T-cell (primary cell): ENCODE data around the gene EIF2B1. TPM values are rescaled to one million over a fixed set of nuclear protein-coding genes. Genes with fewer than 3 reads are reported as not detected.

ENCODE experiments used
- ATAC-seq, 4 experiments: fragments of 200-7000 bp in 3 of 4; fragments of 150-1000 bp in 1 of 4; cut with Tn5 transposase; replicated peaks in 1 of 4; 1 replicate in 3 of 4; 2 replicates in 1 of 4; pipeline ENCODE4 v1.10.0; 2021; ENCODE audit warnings: moderate library complexity in 3 of 4, mild to moderate bottlenecking in 2 of 4, moderate number of reproducible peaks in 1 of 4
- CTCF ChIA-PET, 2 donors: fragments of 300-600 bp; sonication (Branson Sonifier 250); formaldehyde crosslinking; loops; one replicate each; lab custom pipeline; 2022; ENCODE audit warnings: antibody characterized with exemption in 2 of 2; lab: Charles Lee
- POLR2A ChIA-PET, 2 donors: fragments of 300-600 bp; sonication (Branson Sonifier 250); formaldehyde crosslinking; loops; one replicate each; lab custom pipeline; 2022; ENCODE audit warnings: antibody characterized with exemption in 2 of 2; lab: Charles Lee
- DNase-seq, 35 experiments: peaks; one replicate each; pipeline versions ENCODE4 v3.0.0 to v3.0.0-alpha.2; 2013 to 2023
- H3K27ac ChIP-seq: one replicate; pipeline ENCODE4 v1.5.1; 2013; ENCODE audit warnings: low read length
- H3K27me3 ChIP-seq, 2 experiments: replicated peaks in 1 of 2; 1 replicate in 1 of 2; 2 replicates in 1 of 2; pipeline versions ENCODE4 v1.6.1 to v1.7.0; 2013; ENCODE audit warnings: low read length in 1 of 2, mixed read lengths in 1 of 2; ENCODE audit not compliant: control insufficient read depth in 2 of 2, insufficient read depth in 2 of 2; ENCODE audit errors: extremely low read depth in 1 of 2
- H3K36me3 ChIP-seq, 2 donors: 1 replicate in 1 of 2; 2 replicates in 1 of 2; pipeline versions ENCODE4 v1.6.1 to v1.7.0; 2013; ENCODE audit warnings: low read length in 1 of 2; ENCODE audit not compliant: control insufficient read depth in 2 of 2, insufficient read depth in 1 of 2; ENCODE audit errors: extremely low read depth in 1 of 2
- H3K4me1 ChIP-seq, 2 experiments: 1 replicate in 1 of 2; 2 replicates in 1 of 2; pipeline versions ENCODE4 v1.6.1 to v1.7.0; 2013; ENCODE audit warnings: low read length in 2 of 2, mixed read lengths in 1 of 2; ENCODE audit not compliant: insufficient read depth in 2 of 2, control insufficient read depth in 1 of 2; ENCODE audit errors: extremely low read depth in 1 of 2
- H3K4me3 ChIP-seq, 2 donors: 1 replicate in 1 of 2; 2 replicates in 1 of 2; pipeline versions ENCODE4 v1.5.1 to v1.7.0; 2013; ENCODE audit warnings: mild to moderate bottlenecking in 2 of 2, low read length in 1 of 2, moderate library complexity in 1 of 2; ENCODE audit not compliant: control insufficient read depth in 1 of 2; ENCODE audit errors: extremely low read depth in 1 of 2
- H3K9me3 ChIP-seq: 2 replicates; pipeline ENCODE4 v1.7.0; 2013
- H3K27ac Mint-ChIP-seq, 2 donors: one replicate each; pipeline ENCODE4 v1.8.0; 2020 to 2021; ENCODE audit warnings: mild to moderate bottlenecking in 2 of 2, mixed read lengths in 2 of 2
- H3K27me3 Mint-ChIP-seq, 2 donors: one replicate each; pipeline ENCODE4 v1.8.0; 2021 to 2022; ENCODE audit warnings: mixed read lengths in 2 of 2
- H3K36me3 Mint-ChIP-seq: one replicate; pipeline ENCODE4 v1.8.0; 2021; ENCODE audit warnings: mixed read lengths
- H3K4me1 Mint-ChIP-seq, 3 donors: one replicate each; pipeline ENCODE4 v1.8.0; 2020 to 2022; ENCODE audit warnings: mixed read lengths in 3 of 3, mild to moderate bottlenecking in 1 of 3
- H3K4me3 Mint-ChIP-seq, 3 donors: one replicate each; pipeline ENCODE4 v1.8.0; 2020 to 2022; ENCODE audit warnings: mild to moderate bottlenecking in 3 of 3, mixed read lengths in 3 of 3, moderate library complexity in 3 of 3
- H3K9me3 Mint-ChIP-seq, 3 donors: one replicate each; pipeline ENCODE4 v1.8.0; 2020 to 2022; ENCODE audit warnings: mixed read lengths in 3 of 3
- WGBS: methylation state at CpG from one replicate; pipeline ENCODE4 v1.1.5; 2013; ENCODE audit warnings: missing lambda C conversion rate; ENCODE audit not compliant: insufficient coverage; 5-methylcytosine and 5-hydroxymethylcytosine counted together
- total RNA-seq, 35 experiments: library from RNA in 6 of 35; stranded (reverse) in 6 of 35; fragments of 120-200 nt in 1 of 35; gene quantifications; one replicate each; pipeline versions ENCODE4 v1.2.1 to v1.2.4 and lab custom pipeline; 2013 to 2026

EIF2B1 gene
- total RNA-seq (10 to 100 TPM; 44.7 to 51.8 (median 47.0) TPM), total RNA-seq (lab: John Stamatoyannopoulos, UW) (44.5 to 128 (median 63.2) reads per million in 29 experiments)
- total RNA-seq (2013) = 41.6 TPM

DNA sequence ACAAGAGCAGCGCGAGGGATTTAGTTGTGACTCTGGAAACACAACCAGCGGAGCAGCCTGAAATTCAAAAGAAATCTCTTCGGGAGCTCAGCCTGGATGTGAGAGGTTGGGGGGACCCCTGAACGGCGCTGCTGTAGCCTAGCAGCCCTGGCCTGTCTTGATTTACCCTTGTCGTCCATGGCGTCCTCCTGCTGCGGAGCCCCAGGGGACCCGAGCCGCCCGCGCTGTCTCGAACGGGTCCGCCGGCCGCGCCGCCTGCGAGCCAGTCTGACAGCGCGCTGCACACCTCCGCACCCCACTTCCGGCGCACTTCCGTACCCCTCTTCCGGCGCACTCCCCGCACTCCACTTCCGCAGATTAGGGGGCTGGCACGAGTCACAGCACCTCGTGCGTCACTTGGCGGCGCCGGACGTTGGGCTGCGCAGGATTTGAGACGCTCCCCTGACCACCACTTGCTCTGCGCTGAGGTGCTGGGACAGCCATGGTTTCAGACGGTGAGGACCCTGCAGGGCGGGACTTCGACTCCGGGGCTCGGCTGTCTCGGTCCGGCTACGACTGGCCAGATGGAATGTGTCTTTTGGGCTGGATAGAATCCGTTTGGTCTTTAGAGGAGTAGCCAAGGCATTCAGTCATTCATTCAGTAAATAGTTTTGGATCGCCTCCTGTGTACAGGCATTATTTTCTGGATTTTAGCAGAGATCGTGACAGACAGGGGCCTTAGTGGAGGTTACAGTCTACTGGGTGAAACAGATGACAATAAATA lies at the start of gene EIF2B1, which contains the start of gene GTF2H3:
TSS of gene EIF2B1 (minus strand) at position 308 of the 763 bp plus-strand sequence. CDS start at position 179, 129 bp downstream.
TSS of gene GTF2H3 (plus strand) at position 451 of the 763 bp plus-strand sequence. CDS start at position 482, 31 bp downstream.
- Histone ChIP-seq H3K9me3 (no peaks in the 10 kb centered on the region), H3K4me3 (peak within 1 kb of the TSS; percentile 69 to 91), H3K36me3 (peaks cover 0 to 26% of the 10 kb centered on the region in 2 donors), H3K4me1 (peaks cover 5 to 18% of the 10 kb centered on the region in 2 experiments), H3K27me3 (no peaks in the 10 kb centered on the region), H3K27ac (peak within 1 kb of the TSS; percentile 80)
- WGBS = under 1% methylated on average over 51 of the region's 52 CpGs
- POLR2A ChIA-PET = no interaction called here
- Mint-ChIP-seq H3K4me1 (peaks cover 25 to 40% (median 26%) of the 10 kb centered on the region in 3 donors), H3K27me3 (no peaks in the 10 kb centered on the region), H3K9me3 (no peaks in the 10 kb centered on the region), H3K27ac (peak within 1 kb of the TSS; percentile 92 to 95), H3K4me3 (peak within 1 kb of the TSS; percentile 87 to 94 (median 90)), H3K36me3 (peaks cover 21% of the 10 kb centered on the region)
- CTCF ChIA-PET = interaction anchor here in 1 of 2 donors (0.6 kb wide), 1 partner anchor 317 kb away, joined by 7 read pairs; no protein-coding TSS in a partner anchor
- peak; percentile 88 to 98 (median 96) for DNase-seq
- ATAC-seq = peak; percentile 91 to 98 (median 96)

DNA sequence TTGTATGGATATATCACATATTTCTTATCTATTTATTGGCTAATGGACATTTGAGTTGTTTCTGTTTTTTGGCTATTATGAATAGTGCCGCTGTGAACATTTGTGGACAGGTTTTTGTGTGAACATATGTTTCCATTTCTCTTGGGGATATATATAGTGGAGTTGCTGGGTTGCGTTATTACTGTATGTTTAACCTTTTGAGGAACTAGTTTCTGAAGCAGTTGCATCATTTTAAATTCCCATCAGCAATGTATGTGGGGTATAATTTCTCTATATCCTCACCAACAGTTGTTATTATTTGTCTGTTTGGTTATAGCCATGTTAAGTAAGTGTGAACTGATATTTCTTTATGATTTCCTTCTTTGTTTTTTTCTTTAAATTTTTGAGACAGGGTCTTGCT lies 48.1 kb upstream of the EIF2B1 start:
- Mint-ChIP-seq H3K9me3 (no peaks in the 10 kb centered on the region), H3K36me3 (peaks cover 26% of the 10 kb centered on the region), H3K4me1 (no peaks in the 10 kb centered on the region), H3K27ac (no peak overlapping the region), H3K4me3 (no peak overlapping the region), H3K27me3 (no peaks in the 10 kb centered on the region)
- Histone ChIP-seq H3K27ac (no peak overlapping the region), H3K27me3 (no peaks in the 10 kb centered on the region), H3K4me1 (no peaks in the 10 kb centered on the region), H3K9me3 (no peaks in the 10 kb centered on the region), H3K4me3 (no peak overlapping the region), H3K36me3 (peaks cover 0 to 3% of the 10 kb centered on the region in 2 donors)
- ChIA-PET CTCF (no interaction called here), POLR2A (no interaction called here)
- DNase-seq = no peak
- 80% methylated on average over 1 of the region's 2 CpGs for WGBS
- ATAC-seq = no peak

DNA sequence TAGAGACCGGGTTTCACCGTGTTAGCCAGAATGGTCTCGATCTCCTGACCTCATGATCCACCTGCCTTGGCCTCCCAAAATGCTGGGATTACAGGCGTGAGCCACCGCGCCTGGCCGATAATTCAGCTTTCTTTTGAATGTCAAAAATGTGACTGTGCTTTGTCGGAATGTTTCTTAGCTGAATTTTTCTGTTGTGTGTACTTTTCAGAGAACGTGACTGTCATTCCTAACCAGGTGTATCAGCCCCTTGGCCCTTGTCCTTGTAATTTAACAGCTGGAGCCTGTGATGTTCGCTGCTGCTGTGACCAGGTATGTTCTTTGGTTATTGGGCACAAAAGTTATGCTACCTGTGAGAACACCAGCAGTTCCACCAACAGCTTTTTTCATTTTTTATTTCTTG lies 45.5 kb upstream of the EIF2B1 start:
- WGBS = 99% methylated on average over 9 of the region's 10 CpGs
- H3K36me3 Mint-ChIP-seq = peaks cover 33% of the 10 kb centered on the region
- CTCF ChIA-PET = interaction anchor here in 1 of 2 donors (0.7 kb wide), 1 partner anchor 27 kb away, joined by 3 read pairs; no protein-coding TSS in a partner anchor

DNA sequence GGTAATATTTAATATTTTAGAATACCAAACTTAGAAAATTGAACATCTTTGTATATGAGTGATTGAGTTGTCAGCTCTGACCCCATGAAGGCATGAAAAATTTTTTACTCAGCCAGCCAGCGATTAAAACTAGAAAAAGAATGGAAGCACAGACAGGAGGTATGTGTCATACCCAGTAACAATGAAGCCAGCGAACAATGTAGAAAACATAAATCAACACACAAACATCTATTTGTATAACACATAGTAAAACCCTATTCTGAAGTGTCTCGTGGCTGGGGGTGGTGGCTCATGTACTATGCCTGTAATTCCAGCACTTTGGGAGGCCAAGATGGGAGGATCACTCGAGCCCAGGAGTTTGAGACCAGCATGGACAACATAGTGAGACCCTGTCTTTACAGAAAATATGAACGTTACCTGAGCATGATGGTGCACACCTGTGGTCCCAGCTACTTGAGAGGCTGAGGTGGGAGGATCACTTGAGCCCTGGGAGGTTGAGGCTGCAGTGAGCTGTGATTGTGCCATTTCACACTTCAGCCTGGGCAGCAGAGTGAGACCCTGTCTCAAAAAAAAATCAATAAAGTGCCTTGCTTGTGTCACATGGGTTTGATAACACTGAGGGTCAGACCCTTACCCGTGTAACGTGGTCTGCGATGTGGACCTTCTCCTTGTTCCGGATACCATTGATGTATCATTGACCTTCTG lies 43.3 kb upstream of the EIF2B1 start:
- H3K4me1 Mint-ChIP-seq = peaks cover 9 to 13% (median 12%) of the 10 kb centered on the region in 3 donors
- POLR2A ChIA-PET = no interaction called here
- Histone ChIP-seq H3K27ac (no peak overlapping the region), H3K36me3 (peaks cover 0 to 9% of the 10 kb centered on the region in 2 donors), H3K27me3 (no peaks in the 10 kb centered on the region), H3K9me3 (no peaks in the 10 kb centered on the region), H3K4me3 (no peak overlapping the region), H3K4me1 (peaks cover 0 to 4% of the 10 kb centered on the region in 2 experiments)
- H3K36me3 Mint-ChIP-seq = peaks cover 34% of the 10 kb centered on the region
- no peak overlapping the region for H3K4me3 Mint-ChIP-seq
- no peaks in the 10 kb centered on the region for H3K9me3 Mint-ChIP-seq
- WGBS = 87% methylated on average over 4 of the region's 9 CpGs
- no peak for ATAC-seq
- no peak for DNase-seq
- H3K27ac Mint-ChIP-seq = no peak overlapping the region
- CTCF ChIA-PET = no interaction called here
- no peaks in the 10 kb centered on the region for H3K27me3 Mint-ChIP-seq

More for the DNA sequence above, 45.5 kb upstream of the EIF2B1 start:
- Mint-ChIP-seq H3K9me3 (no peaks in the 10 kb centered on the region), H3K4me1 (no peaks in the 10 kb centered on the region), H3K27ac (no peak overlapping the region), H3K27me3 (no peaks in the 10 kb centered on the region), H3K4me3 (no peak overlapping the region)
- H3K27ac ChIP-seq = no peak overlapping the region
- no peak for ATAC-seq
- no peak overlapping the region for H3K4me3 ChIP-seq
- H3K9me3 ChIP-seq = no peaks in the 10 kb centered on the region
- no peaks in the 10 kb centered on the region for H3K4me1 ChIP-seq
- H3K27me3 ChIP-seq = no peaks in the 10 kb centered on the region
- H3K36me3 ChIP-seq = peaks cover 0 to 9% of the 10 kb centered on the region in 2 donors
- POLR2A ChIA-PET = interaction anchor here in 1 of 2 donors (0.6 kb wide), 1 partner anchor 27 kb away, joined by 3 read pairs; no protein-coding TSS in a partner anchor
- no peak for DNase-seq

DNA sequence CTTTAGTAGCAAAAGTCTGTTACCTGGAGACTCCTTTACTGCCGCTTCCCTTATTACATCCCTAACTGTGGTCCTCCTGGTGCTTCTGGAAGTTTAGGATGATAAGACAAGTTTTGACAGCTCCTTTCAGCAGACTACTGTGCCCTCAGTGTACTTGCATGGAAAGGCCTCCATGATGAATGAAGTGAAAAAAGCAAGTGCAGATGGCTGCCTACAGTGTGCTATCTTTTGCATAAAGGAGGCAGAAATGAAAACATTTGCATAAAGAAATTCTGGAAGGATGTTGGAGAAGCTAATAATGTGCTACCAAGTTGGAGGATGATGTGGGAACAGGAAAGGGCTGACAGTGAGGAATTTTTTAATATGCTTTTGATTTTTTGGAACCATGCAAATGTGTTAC lies 42.0 kb upstream of the EIF2B1 start:
- Histone ChIP-seq H3K27me3 (no peaks in the 10 kb centered on the region), H3K9me3 (no peaks in the 10 kb centered on the region), H3K4me1 (peaks cover 0 to 15% of the 10 kb centered on the region in 2 experiments), H3K36me3 (peaks cover 0 to 9% of the 10 kb centered on the region in 2 donors), H3K4me3 (no peak overlapping the region), H3K27ac (no peak overlapping the region)
- Mint-ChIP-seq H3K27ac (no peak overlapping the region), H3K4me3 (no peak overlapping the region), H3K36me3 (peaks cover 23% of the 10 kb centered on the region), H3K9me3 (no peaks in the 10 kb centered on the region), H3K27me3 (no peaks in the 10 kb centered on the region), H3K4me1 (peaks cover 15 to 22% (median 17%) of the 10 kb centered on the region in 3 donors)
- ATAC-seq (no peak), DNase-seq (no peak)
- ChIA-PET POLR2A (no interaction called here), CTCF (no interaction called here)
- no CpG with 5 or more reads among the region's 1 CpG for WGBS

DNA sequence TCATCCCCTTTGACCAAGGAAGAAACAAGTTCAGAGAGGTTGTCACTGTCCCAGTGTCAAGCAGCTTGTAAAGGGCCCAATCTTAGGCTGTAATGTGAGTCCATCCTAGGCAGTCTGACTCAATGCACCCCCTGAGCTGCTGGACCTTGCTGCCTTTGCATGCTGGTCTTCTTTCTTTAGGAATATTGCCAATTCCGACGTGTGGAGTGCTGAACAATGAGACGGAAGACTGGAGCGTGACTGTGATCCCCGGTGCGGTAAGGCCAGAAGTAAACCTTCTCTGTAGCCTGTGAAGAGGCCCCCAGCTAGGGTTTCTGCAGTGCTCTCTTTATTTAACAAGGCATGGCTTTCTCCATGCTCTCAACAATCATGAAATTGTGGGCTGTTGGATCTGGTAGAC lies 38.4 kb upstream of the EIF2B1 start:
- H3K36me3 Mint-ChIP-seq = peaks cover 15% of the 10 kb centered on the region
- DNase-seq (no peak), ATAC-seq (no peak)
- H3K9me3 Mint-ChIP-seq = no peaks in the 10 kb centered on the region
- H3K4me3 ChIP-seq = peak overlapping the region in 1 of 2 donors; percentile 94
- no peaks in the 10 kb centered on the region for H3K9me3 ChIP-seq
- CTCF ChIA-PET = no interaction called here
- peak overlapping the region; percentile 81 to 88 (median 85) for H3K4me3 Mint-ChIP-seq
- H3K27me3 Mint-ChIP-seq = no peaks in the 10 kb centered on the region
- H3K27ac ChIP-seq = no peak overlapping the region
- H3K27me3 ChIP-seq = no peaks in the 10 kb centered on the region
- 100% methylated on average over 1 of the region's 6 CpGs for WGBS
- H3K36me3 ChIP-seq = peaks cover 0 to 7% of the 10 kb centered on the region in 2 donors
- peaks cover 0 to 15% of the 10 kb centered on the region in 2 experiments for H3K4me1 ChIP-seq
- POLR2A ChIA-PET = interaction anchor here in 1 of 2 donors (0.7 kb wide), 1 partner anchor 38 kb away, joined by 3 read pairs; no protein-coding TSS in a partner anchor
- H3K27ac Mint-ChIP-seq = no peak overlapping the region
- peaks cover 15 to 22% (median 17%) of the 10 kb centered on the region in 3 donors for H3K4me1 Mint-ChIP-seq
